ENCODE measurements around the gene GLRA3.

DNA sequence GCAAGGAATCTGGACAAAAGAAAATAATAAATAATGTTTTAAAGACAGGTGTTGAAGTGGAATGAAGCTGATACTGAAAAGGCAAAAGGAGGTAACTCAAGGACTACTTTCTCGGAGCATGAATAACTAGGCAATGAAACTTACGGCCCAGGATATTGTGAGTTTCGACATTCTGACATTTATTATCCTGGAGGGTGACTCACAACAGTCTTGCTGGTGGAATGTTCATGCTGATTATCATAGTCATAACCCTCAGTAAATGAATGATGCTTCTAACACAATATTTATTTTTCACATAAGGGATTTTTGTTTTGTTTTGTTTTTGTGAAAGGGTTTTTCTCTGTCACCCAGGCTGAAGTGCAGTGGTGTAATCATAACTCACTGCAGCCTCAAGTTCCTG lies 159.8 kb downstream of the GLRA3 start:
- TF ChIP-seq, protein P1, sequence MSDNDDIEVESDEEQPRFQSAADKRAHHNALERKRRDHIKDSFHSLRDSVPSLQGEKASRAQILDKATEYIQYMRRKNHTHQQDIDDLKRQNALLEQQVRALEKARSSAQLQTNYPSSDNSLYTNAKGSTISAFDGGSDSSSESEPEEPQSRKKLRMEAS (IDR thresholded peaks at IDR 0.05), result no peak
- TF ChIP-seq, protein P2, sequence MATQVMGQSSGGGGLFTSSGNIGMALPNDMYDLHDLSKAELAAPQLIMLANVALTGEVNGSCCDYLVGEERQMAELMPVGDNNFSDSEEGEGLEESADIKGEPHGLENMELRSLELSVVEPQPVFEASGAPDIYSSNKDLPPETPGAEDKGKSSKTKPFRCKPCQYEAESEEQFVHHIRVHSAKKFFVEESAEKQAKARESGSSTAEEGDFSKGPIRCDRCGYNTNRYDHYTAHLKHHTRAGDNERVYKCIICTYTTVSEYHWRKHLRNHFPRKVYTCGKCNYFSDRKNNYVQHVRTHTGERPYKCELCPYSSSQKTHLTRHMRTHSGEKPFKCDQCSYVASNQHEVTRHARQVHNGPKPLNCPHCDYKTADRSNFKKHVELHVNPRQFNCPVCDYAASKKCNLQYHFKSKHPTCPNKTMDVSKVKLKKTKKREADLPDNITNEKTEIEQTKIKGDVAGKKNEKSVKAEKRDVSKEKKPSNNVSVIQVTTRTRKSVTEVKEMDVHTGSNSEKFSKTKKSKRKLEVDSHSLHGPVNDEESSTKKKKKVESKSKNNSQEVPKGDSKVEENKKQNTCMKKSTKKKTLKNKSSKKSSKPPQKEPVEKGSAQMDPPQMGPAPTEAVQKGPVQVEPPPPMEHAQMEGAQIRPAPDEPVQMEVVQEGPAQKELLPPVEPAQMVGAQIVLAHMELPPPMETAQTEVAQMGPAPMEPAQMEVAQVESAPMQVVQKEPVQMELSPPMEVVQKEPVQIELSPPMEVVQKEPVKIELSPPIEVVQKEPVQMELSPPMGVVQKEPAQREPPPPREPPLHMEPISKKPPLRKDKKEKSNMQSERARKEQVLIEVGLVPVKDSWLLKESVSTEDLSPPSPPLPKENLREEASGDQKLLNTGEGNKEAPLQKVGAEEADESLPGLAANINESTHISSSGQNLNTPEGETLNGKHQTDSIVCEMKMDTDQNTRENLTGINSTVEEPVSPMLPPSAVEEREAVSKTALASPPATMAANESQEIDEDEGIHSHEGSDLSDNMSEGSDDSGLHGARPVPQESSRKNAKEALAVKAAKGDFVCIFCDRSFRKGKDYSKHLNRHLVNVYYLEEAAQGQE (IDR thresholded peaks at IDR 0.05; ENCODE audit: low read depth), result no peak
- TF ChIP-seq CEBPB (IDR thresholded peaks at IDR 0.05) (no peak), TCF12 (IDR thresholded peaks at IDR 0.05; ENCODE audit: low read depth) (no peak), CREB1 (IDR thresholded peaks at IDR 0.05; ENCODE audit: low read depth) (no peak), EGR1 (IDR thresholded peaks at IDR 0.05) (no peak), FOXM1 (IDR thresholded peaks at IDR 0.05; ENCODE audit: borderline replicate concordance, low read depth) (no peak), RAD21 (IDR thresholded peaks at IDR 0.05; ENCODE audit: low read depth) (no peak), EP300 (IDR thresholded peaks at IDR 0.05; ENCODE audit: borderline replicate concordance) (no peak), TAF1 (IDR thresholded peaks at IDR 0.05; ENCODE audit: low read depth) (no peak), YY1 (IDR thresholded peaks at IDR 0.05; ENCODE audit: low read depth) (no peak)
- TF ChIP-seq, protein P3, sequence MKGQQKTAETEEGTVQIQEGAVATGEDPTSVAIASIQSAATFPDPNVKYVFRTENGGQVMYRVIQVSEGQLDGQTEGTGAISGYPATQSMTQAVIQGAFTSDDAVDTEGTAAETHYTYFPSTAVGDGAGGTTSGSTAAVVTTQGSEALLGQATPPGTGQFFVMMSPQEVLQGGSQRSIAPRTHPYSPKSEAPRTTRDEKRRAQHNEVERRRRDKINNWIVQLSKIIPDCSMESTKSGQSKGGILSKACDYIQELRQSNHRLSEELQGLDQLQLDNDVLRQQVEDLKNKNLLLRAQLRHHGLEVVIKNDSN (IDR thresholded peaks at IDR 0.05), result no peak

Measured in Ishikawa (cell line).